NK-92 treated with Interleukin-12 subunit alpha and Interleukin-12 subunit beta, amount 100 ng/mL, for 24 hours (cell line): ENCODE data around the gene LIMK1.
"Not testable (repeated sequence)": the region's sequence is repeated elsewhere in the genome, so short reads cannot be mapped to it uniquely, and the experiment has no call there.

Source experiments
- DNase-seq: peaks from one replicate; lab custom pipeline; 2025; lab: John Stamatoyannopoulos, UW

LIMK1 gene

DNA sequence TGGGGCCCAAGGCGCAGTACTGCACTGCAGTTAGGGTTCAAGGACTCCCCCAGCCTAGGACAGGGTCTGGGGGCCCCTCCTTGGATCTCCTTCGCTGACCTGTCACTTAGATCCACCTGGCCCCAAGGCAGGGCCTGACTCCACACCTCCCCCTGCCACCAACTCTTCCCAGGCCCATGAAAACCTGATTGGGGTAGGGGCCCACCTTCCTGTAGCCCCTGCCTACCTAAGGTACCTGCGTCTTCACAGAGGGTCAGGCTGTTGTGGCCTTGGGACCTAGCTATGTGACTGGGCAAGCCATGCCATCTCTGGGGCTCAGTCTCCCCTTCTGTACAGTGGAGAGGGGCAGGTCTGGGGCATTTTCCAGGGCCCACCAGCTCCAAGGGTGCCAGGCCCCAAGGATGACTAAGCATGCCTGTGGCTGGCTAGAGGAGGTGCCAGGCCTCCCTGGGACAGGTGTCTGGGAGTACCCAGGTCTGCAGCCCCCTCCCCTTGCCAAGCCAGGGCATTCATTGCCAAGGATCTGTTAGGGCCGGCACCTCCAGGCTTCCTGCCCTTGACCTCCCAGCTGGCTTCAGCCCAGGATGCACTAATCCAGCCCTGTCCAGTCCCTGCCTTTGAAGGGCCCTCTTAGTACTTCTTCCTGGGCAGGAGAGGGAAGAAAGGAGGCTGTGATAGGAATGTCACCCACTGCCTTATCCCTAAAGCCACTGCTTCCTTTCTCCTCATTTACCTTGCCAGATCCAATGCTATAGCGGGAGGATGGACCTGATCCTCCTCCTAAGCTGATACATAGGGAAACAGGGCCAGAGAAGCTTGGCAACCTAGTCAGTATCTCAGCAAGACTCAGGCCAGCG is 1.3 kb downstream of the LIMK1 start:
- DNase-seq = no peak

DNA sequence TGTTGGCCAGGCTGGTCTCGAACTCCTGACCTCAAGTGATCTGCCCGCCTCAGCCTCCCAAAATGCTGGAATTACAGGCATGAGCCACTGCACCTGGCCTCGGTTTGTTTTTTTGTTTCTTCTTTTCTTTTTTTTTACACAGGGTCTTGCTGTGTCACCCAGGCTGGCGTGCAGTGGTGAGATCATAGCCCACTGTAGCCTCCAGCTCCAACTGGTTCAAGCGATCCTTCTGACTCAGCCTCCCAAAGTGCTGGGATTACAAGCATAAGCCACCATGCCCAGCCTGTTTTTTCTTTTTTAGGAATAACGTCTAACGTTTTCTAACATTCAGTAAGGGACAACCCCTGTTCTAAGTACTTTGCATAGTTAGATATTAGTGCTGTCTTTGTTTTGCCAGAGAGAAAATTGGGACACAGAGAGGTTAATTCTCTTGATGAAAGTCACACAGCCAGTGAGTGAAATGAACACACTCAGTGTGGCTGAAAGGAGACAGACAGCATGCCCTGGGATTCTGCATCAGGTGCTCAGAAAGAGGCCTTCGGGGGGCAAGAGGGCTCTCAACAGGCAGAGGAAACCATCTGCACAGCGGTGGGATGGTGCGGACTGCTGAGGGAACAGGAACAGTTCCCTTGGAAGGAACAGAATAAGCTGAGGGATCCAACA is 4.3 kb downstream of the LIMK1 start:
- no peak for DNase-seq

DNA sequence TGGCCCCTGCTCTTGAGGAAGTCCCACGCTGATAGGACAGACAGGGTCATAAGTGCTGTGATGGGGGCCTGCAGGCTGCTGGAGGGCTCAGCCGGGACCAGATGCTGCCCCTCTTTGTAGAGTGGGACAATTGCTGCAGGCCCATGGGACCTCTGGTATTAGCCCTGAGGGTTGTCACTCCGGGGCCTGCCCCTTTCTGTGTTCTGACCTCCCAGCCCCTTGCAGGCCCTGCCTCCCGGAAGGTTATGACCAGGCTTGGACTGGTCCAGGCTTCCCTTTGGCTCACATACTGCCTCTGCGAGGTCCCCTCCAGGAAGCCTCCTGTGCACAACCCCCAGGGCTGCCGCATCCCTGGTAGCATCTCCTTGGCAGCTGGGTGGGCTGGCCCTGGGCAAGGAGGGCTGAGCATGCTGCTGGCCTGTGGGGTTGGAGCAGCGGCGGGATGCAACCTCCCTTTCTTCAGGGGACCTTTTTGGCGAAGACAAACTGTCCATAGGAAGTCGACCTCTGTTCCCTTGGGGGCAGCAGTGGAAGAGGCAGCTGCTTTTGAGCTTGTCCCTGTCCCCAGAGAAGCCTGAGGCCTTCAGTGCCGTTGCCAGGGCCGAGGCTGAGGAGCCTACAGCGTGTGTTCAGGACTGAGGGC is 8.8 kb downstream of the LIMK1 start:
- DNase-seq = peak; percentile 67

DNA sequence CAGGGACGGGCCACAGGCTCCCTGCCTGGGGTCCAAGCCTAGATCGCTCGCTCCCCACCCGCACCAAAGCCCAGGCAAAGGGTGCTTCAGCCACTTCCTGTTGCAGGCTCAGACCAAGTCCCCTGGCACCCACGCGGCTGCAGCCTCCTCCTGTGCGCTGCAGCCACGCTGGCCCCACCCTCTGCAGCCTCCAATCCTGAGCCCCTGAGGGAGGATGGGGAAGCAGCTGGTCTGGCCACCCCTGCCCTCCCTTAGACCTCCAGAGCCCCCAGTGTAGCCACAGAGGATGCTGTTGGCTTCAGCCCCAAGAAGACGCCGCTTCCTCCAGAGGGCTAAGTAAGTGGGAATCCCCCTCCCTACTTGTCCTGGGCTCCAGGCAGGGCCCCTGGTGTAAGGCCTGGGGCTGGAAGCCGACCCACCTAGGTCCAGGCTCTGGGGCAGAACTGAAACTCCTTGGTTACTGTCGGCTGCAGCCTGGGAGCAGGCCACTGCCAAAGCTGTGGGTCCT is 9.4 kb downstream of the LIMK1 start:
- DNase-seq = peak; percentile 76

DNA sequence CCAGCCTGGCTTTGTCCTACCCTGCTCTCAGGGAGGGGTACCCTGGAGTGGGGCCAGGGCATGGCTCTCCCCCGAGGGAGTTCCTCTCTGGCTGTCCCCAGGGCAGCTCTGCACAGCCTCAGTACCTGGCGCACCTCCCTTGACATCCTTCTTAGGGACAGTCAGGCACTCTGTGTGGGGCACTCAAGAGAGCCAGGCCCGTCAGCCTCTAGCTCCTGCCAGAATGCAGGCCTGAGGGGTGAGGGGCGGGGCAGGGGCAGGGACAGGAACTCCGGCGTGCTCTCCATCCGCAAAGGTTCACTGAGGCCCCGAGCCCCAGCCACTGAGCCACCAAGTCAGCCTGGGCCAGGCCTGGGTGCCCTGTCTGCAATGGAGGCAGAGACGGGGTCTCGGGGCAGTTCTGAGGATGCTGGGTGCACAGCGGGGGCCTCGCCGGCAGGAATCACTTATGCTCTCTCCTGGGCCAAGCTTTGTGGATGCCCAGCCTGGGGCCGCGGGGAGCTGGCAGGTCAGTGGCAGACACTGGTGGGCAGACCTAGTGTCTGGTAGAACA is 10.1 kb downstream of the LIMK1 start:
- DNase-seq = no peak

DNA sequence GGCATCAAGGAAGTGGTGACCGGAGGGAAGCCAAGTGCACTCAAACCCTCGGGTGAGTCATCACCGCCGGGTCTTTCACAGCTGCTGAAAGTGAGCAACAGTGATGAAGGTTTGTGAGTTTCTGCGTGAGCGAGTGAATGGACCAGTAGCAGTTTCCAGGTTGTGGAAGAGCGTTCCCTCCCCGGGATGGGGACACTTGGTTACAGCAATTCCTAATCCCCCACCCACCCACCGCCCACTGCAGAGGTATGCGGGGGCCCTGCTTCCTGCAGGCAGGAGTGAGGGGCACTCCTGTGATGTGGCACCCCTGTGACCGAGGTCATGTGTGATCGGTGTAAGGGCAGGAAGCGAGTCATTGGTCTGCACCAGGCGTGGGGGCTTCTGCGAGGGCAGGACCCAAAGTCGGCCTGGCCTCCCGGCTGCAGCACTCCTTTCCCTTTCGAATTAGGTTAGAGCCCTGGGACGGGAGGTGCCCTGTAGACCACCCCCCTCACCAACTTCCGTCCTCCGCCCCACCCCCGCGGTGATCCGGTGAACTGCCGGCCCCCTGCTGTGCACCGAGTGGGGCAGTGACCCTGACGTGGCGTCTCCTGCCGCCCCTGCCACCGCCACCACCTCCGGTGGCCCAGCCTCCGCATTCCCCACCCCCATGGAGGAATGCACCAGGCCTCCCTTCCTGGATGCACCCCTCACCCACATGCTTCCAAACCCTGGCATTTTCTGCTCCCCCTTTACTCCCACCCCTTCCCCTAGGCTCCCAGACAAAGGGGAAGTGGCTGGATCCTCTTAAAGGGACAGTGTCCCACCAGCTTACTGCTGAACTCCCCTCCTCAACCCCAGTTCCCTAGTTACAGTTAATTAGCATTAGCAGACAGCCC is 10.9 kb downstream of the LIMK1 start:
- DNase-seq = peak; percentile 93

DNA sequence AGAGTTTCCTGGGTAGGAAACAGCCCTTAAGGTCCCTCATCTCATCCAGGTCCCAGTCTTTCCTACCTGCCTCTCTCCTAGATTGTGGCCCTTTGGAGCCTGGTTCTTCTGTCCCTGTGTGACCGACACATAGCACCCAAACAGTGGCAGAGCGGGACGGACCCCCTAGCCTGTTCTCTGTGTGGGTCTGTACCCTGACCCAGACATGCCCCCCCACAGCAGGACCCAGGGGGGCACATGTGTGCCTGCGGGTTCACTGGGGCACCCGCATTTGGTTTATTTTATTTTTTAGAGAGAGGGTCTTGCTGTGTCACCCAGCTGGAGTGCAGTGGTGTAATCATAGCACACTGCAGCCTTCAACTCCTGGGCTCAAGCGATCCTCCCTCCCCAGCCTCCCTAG is 11.5 kb downstream of the LIMK1 start:
- no peak for DNase-seq

DNA sequence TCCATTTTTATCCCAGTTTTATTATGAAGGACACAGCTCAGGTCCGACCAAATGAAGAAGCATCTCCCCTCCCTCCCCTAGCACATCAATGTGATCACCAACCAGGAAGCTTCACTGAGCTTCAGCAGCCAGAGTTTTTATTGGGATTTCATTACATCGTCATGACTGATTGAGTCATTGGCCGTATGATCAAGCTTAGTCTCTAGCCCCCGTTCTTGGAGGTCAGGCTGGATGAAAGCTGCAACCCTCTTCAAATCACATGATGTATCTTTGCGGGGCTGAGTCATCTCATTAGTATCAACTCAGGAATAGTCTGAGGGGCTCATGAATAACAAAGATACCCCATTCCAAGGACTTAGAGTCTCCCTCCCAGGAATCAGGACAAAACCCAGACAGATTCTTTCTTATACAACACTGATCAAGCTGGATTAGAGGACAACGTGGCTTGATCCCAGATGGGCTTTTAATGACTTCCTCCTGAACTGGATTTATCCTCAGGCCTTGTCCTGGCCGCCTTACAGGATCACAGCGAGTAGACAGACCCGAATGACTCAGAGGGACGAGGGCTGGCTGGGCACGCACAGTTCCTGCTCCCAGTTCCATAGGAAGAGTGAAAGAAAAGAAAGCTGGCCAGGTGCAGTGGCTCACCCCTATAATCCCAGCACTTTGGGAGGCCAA is 14.5 kb downstream of the LIMK1 start:
- DNase-seq = no peak

DNA sequence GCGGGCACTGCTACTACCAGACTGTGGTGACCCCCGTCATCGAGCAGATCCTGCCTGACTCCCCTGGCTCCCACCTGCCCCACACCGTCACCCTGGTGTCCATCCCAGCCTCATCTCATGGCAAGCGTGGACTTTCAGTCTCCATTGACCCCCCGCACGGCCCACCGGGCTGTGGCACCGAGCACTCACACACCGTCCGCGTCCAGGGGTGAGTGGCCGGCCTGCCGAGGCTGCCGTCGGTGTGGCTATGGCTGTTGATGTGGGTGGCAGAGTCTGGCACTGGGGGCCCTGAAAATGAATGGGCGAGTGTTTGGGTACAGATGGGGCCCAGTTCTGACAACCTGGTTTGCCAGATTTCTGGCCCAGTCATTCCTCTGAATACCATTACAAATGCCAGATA is 15.4 kb downstream of the LIMK1 start:
- no peak for DNase-seq

DNA sequence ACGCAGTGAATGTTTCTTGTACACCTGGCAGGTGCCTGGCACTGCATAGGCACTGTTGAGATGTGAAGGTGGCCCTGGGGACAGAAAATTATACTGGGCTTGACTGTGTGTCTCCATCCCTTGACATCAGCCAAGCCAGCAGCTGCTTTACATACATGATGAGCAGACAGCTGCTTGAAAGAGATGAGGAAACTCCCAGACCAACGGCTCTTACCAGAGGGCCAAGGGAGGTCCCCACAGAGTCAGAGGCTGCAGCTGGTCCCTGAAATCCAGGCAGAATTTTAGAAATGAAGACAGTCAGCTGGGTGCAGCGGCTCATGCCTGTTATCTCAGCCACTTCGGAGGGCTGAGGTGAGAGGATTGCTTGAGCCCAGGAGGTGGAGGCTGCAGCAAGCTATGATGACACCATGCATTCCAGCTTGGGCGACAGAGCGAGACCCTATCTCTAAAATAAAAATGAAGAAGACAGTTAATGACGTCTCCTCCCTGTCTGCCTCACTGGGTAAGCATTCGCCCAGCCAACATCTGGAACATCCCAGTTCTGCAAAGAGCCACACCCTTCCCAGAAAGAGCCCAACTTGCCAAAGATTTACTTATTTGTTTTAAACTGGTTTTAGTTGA is 17.6 kb downstream of the LIMK1 start:
- no peak for DNase-seq

DNA sequence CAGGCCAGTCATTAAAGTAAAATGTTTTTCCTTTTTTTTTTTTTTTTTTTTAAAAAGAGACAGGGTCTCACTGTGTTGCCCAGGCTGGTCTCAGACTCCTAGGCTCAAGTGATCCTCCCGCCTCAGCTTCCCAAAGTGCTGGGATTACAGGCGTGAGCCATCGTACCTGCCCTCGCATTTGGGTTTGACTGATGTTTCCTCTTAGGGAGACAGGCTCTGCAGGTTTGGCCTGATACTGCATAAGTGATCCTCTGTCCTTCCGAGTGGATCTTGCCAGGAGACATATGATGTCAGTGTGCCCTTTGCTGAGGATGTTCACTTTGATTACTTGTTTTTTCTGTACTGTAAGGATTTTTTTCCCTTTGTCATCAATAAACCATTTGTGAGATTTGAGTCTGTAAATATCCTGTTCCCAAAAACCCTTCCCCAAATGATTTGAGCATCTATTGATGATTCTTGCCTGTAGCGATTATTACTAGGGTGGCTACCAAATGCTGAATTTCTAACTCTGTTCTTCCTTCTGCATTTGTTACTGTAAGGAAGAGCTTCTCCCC is 19.7 kb downstream of the LIMK1 start:
- DNase-seq = no peak

DNA sequence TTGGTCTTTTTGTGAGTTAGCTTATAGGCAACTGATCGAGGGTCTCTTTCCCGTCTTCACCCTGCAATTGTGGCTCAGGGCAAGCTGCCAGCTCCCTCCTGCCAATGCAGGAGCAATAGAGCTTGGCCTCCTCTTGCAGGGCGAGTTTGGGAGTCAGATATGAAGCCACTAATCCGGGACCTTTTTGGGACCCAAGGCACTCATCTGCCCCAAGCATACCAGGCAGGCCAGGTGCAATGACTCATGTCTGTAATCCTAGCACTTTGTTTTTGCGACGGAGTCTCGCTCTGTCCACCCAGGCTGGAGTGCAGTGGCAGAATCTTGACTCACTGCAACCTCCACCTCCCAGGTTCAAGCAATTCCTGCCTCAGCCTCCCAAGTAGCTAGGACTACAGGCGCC is 21.1 kb downstream of the LIMK1 start:
- no peak for DNase-seq

DNA sequence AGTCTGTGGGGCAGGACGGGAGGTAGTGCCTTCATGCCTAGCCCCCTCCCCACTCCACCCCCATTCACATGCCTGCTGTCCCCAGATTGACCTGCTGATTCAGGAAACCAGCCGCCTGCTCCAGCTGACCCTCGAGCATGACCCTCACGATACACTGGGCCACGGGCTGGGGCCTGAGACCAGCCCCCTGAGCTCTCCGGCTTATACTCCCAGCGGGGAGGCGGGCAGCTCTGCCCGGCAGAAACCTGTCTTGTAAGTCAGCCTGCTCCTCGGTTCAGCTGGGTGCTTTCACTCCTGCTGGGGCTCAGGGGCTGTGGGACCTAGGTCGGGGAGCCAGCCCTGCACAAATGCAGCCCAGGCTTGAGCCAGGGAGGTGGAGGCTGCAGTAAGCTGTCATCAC is 22.4 kb downstream of the LIMK1 start:
- DNase-seq = no peak

DNA sequence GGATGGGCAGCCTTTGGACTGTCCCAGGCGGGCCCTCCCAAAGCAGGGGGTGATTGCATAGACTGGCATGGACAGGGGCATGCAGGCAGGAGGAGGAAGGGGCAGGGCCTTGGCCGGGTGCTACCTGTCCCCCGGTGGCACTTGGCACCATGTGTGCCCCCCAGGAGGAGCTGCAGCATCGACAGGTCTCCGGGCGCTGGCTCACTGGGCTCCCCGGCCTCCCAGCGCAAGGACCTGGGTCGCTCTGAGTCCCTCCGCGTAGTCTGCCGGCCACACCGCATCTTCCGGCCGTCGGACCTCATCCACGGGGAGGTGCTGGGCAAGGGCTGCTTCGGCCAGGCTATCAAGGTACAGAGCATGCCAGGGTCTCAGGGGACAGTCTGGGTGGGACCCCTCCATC is 23.2 kb downstream of the LIMK1 start:
- no peak for DNase-seq

DNA sequence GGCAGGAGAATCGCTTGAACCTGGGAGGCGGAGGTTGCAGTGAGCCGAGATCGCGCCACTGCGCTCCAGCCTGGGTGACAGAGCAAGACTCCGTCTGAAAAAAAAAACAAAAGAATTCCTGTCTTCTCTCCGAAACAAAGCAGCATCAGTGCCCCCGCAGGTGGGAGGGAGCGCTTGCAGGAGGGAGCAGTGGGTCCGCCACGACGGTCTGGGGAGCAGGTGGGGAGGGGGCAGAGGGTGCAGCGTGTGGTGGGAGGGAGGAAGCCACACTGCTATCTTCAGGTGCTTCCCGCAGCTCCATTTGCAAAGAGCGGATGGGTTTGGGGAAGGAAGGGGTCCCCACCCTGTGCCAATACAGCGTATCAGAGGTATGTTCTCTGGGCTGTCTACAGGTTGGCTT is 31.7 kb downstream of the LIMK1 start:
- no peak for DNase-seq

DNA sequence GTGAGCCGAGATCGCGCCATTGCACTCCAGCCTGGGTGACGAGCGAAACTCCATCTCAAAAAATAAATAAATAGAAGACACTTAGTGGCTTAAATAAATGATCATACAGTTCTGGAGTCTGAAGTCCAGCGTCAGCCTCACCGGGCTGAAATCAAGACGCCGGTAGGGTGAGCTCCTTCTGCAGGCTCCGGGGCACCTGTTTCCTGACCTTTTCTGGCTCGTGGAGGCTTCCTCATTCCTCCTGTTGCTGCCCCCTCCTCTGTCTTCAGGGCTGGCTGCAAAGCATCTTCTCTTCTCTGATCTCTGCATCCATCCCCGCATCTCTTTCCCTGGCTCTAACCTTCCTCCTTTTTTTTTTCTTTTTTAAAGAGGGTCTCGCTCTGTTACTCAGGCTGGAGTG is 32.8 kb downstream of the LIMK1 start:
- no peak for DNase-seq

DNA sequence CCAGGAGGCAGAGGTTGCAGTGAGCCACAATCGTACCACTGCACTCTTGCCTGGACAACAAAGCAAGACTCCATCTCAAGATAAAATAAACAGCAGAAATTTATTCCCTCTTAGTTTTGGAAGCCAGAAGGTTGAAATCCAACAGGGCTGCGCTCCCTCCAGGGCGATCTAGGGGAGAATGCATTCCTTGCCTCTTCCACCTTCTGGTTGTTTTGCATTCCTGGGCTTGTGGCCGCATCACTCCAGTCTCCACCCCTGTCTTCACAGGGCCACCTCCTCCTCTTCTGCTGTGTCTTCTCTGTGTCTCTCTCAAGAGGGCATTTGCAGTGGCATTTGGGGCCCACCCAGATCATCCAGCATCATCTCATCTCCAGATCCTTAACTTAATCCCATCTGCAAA is 36.2 kb downstream of the LIMK1 start:
- DNase-seq = no peak

DNA sequence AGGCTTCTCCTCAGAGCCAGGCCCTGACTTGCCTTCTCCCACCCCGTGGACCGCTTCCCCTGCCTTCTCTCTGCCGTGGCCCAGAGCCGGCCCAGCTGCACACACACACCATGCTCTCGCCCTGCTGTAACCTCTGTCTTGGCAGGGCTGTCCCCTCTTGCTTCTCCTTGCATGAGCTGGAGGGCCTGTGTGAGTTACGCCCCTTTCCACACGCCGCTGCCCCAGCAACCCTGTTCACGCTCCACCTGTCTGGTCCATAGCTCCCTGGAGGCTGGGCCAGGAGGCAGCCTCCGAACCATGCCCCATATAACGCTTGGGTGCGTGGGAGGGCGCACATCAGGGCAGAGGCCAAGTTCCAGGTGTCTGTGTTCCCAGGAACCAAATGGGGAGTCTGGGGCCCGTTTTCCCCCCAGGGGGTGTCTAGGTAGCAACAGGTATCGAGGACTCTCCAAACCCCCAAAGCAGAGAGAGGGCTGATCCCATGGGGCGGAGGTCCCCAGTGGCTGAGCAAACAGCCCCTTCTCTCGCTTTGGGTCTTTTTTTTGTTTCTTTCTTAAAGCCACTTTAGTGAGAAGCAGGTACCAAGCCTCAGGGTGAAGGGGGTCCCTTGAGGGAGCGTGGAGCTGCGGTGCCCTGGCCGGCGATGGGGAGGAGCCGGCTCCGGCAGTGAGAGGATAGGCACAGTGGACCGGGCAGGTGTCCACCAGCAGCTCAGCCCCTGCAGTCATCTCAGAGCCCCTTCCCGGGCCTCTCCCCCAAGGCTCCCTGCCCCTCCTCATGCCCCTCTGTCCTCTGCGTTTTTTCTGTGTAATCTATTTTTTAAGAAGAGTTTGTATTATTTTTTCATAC is 38.0 kb downstream of the LIMK1 start:
- no peak for DNase-seq

DNA sequence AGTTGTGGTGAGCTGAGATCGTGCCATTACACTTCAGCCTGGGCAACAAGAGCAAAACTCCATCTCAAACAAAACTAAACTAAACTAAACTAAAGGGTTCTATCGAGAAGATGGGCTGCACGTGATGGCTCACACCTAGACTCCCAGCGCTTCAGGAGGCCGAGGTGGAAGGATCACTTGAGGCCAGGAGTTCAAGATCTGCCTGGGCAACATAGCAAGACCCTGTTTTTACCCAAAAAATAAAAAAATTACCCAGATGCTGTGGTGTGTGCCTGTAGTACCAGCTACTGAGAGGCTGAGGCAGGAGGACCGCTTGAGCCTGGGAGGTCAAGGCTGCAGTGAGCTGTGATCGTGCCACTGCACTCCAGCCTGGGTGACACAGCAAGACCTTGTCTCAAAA is 40.3 kb downstream of the LIMK1 start:
- DNase-seq = not testable (repeated sequence)
